ENCODE results near the gene RAD21L1.
"Not testable (repeated sequence)": the region's sequence is repeated elsewhere in the genome, so short reads cannot be mapped to it uniquely, and the experiment has no call there.

RAD21L1 gene

GRCh38 chr20:1202762-1203504 lies 22.9 kb upstream of the RAD21L1 start, which contains the start of gene C20orf202:
C20orf202 (plus strand) TSS chr20:1203454; CDS start chr20:1203586, 132 bp downstream.
- no peak for DNase-seq

GRCh38 chr20:1203630-1204029 lies 22.2 kb upstream of the RAD21L1 start:
- DNase-seq: no peak

- no peak for DNase-seq
Measured at GRCh38 chr20:1204113-1204512, 21.7 kb upstream of the RAD21L1 start.

DNA sequence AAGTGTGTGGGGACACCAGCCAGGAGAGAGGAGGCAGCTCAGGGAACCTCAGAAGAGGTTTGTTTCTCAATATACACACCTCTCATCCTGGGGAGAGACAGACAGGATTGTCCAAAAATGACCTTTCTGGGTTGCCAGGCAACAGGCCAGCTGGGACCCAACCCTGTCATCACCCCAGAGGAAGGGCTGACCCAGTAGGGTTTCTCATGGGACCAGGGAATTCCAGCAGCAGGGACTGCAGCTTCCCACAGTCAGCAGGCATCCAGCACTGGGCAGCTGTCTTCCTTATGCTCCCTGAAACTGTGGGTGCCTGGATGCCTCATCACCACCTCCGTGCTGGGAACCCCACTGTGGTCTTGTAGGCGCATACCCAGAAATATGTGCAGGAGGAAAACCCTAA lies 21.3 kb upstream of the RAD21L1 start:
- DNase-seq: no peak

- no peak for DNase-seq
Measured at GRCh38 chr20:1205802-1206201, 20.0 kb upstream of the RAD21L1 start.

DNA sequence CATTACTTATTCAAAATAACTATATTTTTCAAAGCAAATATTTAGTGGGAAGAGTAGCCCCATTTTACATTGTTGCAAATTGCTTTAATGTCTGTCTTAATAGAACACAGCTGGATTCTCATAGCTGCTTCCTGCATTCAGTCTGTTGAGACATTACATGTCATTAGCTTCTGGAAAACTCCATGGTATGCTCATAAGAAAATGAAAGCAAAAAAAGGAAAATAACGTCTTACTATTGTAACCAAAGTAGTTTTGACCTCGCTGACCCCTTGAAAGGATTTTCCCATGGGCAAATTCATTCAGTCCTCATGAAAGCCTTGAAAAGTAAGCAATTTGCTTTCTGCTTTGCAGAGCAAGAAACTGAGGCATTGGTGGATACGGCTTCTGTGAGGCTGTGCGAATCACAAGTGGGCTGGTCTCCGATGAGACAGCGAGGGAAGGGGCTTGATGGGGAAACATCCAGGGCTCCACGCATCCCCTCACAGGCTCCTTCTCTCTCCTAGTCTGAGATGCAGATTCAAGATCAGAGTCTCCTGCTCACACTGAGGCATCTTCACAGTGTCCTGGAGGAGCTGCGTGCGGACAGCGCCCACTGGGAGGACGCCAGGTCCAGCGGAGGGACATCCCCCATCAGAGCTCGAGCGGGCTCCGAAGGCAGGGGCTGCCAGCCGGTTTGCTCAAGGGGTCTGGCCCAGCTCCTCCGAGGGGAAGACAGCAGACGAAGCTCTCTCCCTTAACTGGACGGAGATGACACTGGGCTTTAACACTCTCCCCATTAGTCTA lies 19.3 kb upstream of the RAD21L1 start:
- no peak for DNase-seq

- no peak for DNase-seq
Measured at GRCh38 chr20:1207293-1207878, 18.5 kb upstream of the RAD21L1 start.

GRCh38 chr20:1209447-1210387 lies 16.1 kb upstream of the RAD21L1 start:
- no peak for DNase-seq

DNA sequence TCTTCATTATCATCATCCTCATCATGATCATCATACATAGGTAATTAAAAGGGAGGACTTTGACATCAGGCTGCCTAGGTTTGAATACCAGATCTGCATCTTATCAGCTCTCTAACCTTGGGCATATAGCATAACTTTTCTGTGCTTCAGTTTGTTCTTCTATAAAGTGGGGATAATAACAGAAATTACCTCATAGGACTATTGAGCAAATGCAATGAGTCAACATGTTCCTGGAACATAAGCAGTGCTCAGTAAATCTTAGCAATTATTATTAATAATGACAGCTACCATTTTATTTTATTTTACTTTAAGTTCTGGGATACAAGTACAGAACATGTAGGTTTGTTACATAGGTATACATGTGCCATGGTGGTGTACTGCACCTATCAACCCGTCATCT lies 15.3 kb upstream of the RAD21L1 start:
- DNase-seq: no peak

GRCh38 chr20:1212023-1212422 lies 13.8 kb upstream of the RAD21L1 start:
- DNase-seq: no peak

DNA sequence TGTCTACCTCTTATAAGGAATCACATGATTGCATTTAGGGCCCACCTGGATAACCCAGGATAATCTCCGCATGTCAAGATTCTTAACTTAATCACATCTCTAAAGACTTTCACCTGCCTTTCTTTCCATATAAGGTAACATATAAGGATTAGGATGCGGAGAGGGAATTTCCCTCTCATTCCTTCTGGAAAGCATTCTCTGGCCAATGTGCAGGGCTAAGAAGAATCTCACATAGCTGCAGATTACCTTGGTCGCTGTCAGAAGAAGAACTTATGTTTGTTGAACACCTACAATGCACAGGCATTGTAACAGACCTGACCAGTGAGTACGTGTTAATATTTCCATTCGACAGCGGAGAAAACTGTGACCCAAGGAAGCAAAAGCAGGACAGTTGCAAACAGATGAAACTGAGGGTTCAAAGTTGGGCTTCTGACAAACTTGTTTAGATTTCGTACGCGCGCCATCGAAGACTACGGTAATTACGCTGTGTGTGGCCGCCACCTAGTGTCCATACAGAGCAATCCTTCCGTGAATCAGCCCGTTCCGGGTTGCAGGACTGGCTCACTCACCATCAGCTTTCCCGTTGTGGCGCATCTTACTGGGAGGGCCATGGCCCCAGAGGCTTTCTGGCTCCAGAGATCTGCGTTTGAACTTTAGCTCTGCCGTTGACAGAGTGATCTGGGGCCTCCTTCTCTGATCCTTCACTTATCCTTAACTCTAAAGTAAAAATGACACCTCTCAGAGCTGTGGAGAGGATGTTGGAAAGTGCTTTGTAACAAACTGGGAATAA lies 13.0 kb upstream of the RAD21L1 start:
- DNase-seq: peak; percentile 81

DNA sequence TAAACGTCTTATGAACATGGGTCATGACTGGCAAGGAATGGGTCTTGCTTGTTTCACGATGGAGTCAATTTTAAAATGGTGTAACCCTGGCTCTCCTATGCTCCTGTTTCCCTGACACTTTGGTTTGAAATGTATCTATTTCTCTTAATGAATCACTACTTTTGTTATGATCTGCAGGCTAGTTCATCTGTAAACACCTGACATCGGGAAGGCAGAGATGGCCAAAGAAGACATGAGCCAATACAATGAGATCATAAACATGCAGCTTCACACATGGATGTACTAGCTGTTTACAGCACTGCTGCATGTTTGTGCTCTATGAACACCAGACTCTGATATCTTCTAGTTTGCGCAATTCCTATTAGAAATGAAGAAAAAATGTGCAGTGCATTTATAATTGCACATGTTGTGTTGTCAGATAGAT lies 11.0 kb upstream of the RAD21L1 start:
- DNase-seq: no peak

GRCh38 chr20:1215386-1216170 lies 10.3 kb upstream of the RAD21L1 start:
- no peak for DNase-seq

DNA sequence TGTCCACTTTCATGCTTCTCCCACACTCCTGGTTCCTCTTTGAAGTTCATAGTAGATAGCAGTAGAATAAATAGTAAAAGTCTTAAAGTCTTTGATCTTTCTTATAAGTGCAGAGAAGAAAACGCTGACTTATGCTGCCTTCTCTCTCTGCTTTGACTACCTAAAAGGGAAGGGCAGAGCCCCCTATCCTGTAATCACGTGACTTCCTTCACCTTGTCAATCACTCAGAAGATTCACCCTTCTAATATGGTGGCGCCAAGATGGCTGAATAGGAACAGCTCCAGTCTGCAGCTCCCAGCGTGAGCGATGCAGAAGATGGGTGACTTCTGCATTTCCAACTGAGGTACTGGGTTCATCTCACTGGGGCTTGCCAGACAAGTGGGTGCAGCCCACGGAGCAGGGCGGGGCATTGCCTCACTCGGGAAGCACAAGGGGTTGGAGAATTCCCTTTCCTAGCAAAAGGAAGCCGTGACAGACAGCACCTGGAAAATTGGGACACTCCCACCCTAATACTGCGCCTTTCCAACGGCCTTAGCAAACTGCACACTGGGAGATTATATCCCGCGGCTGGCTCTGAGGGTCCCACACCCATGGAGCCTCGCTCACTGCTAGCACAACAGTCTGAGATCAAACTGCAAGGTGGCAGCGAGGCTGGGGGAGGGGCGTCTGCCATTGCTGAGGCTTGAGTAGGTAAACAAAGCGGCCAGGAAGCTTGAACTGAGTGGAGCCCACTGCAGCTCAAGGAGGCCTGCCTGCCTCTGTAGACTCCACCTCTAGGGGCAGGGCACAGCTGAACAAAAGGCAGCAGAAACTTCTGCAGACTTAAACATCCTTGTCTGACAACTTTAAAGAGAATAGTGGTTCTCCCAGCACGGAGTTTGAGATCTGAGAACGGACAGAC lies 9.1 kb upstream of the RAD21L1 start:
- DNase-seq: not testable (repeated sequence)

GRCh38 chr20:1222750-1223149 lies 3.1 kb upstream of the RAD21L1 start:
- DNase-seq: not testable (repeated sequence)

GRCh38 chr20:1224205-1224890 lies 1.5 kb upstream of the RAD21L1 start:
- no peak for DNase-seq

GRCh38 chr20:1225263-1225782 lies 521 bp upstream of the RAD21L1 start:
- DNase-seq: no peak

DNA sequence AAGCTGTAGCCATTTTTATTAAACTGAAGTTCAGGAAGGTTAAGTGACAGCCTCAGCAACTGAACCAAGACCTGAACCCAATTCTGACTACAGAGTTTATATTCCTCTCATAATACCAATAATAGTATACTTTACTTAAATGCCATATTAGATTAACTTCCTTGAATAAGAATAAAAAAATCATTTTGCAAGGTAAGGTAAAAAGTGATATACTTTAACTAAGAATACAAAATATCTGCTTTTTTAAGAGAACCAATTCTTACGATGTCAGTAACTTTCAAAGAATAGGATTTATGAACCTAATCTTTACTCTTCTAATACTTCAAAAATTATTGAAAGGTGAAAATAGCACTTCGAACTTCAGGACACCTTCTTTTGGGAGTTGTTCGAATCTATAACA lies 3.7 kb downstream of the RAD21L1 start:
- DNase-seq: no peak
